Pancreas (tissue), 10 donors: Measurements from ENCODE around the gene OPRL1. TPM values are rescaled to one million over a fixed set of nuclear protein-coding genes. Genes with fewer than 3 reads are reported as not detected.

Source experiments
- ATAC-seq, 4 donors: fragments of 200-7000 bp; cut with Tn5 transposase; one replicate each; pipeline versions ENCODE4 v1.8.0 to v1.9.1; 2020; ENCODE audit warnings: mild to moderate bottlenecking in 4 of 4, moderate library complexity in 4 of 4
- DNase-seq, 6 donors: peaks; one replicate each; pipeline ENCODE4 v3.0.0-alpha.2; 2020
- FAIRE-seq: peaks from 2 replicates; lab custom pipeline; 2012; peaks lifted over from hg19 to GRCh38; lab: Jason Lieb, UNC
- H3K27ac ChIP-seq, 4 donors: fragments of 200-600 bp; sonication (generic); 1 replicate in 3 of 4; 2 replicates in 1 of 4; pipeline versions ENCODE4 v1.5.0 to v1.8.0; 2020
- H3K27me3 ChIP-seq, 4 donors: fragments of 200-600 bp; one replicate each; pipeline ENCODE4 v1.8.0; 2021
- H3K36me3 ChIP-seq, 3 donors: fragments of 200-600 bp; sonication (generic) in 1 of 3; one replicate each; pipeline versions ENCODE4 v1.5.0 to v1.8.0; 2020 to 2021
- H3K4me1 ChIP-seq, 3 donors: fragments of 200-600 bp; one replicate each; pipeline ENCODE4 v1.8.0; 2021
- H3K4me3 ChIP-seq, 4 donors: fragments of 200-600 bp; sonication (generic) in 2 of 4; one replicate each; pipeline versions ENCODE4 v1.5.0 to v1.8.0; 2020 to 2021
- H3K9me3 ChIP-seq, 4 donors: fragments of 200-600 bp; one replicate each; pipeline ENCODE4 v1.8.0; 2021
- WGBS, 2 donors: extraction: QIAGEN DNeasy Blood & Tissue Kit; methylation state at CpG; one replicate each; pipeline ENCODE4 v1.1.7; 2013; 5-methylcytosine and 5-hydroxymethylcytosine counted together
- intact Hi-C, 3 donors: fragments of 100-400 bp; cut with DNase I; formaldehyde crosslinking; loops; one replicate each; pipeline versions ENCODE4 v1.11.1 to v1.14.2; 2022
- polyA plus RNA-seq, 2 donors: library from polyadenylated mRNA; stranded (reverse); fragments of 200-250 nt; gene quantifications; one replicate each; pipeline ENCODE4 v1.2.3, GENCODE V29; 2013
- total RNA-seq, 6 donors: library from RNA; stranded (reverse); fragmentation: NEBNext Ultra II Directional in 4 of 6; extraction: Animal tissue kit (Norgen Biotek cat#: 25700) in 4 of 6; gene quantifications; one replicate each; pipeline versions ENCODE4 v1.2.1 to v1.2.4, GENCODE V29; 2021 to 2023
- TF ChIP-seq, protein P1 (sequence below), 4 donors: fragments of 200-600 bp; sonication (generic) in 3 of 4; IDR thresholded peaks; one replicate each; pipeline versions ENCODE4 v1.5.0 to v1.8.0; 2021; ENCODE audit warnings: antibody characterized with exemption in 4 of 4
- donor health status: healthy with polysubstance abuse.
- donor health status: DM: no; HTN: no; CAD: no; lungs with moderate emphysema.
- donor health status: DM: no; HTN: no; CAD: no.
- donor health status: control.
- donor health status: control.
- donor health status: Bipolar disorder and iron deficiency.
- donor health status: DM: yes; HTN: yes; CAD: no.
- donor health status: DM: no; HTN: no; CAD: no.
- donor health status: DM: no; HTN: no; CAD: no.
- donor health status: DM: yes; HTN: yes; CAD: no.

OPRL1 gene
- total and polyA plus RNA-seq, 8 donors = 0.25 to 2.2 (median 0.91) TPM

DNA sequence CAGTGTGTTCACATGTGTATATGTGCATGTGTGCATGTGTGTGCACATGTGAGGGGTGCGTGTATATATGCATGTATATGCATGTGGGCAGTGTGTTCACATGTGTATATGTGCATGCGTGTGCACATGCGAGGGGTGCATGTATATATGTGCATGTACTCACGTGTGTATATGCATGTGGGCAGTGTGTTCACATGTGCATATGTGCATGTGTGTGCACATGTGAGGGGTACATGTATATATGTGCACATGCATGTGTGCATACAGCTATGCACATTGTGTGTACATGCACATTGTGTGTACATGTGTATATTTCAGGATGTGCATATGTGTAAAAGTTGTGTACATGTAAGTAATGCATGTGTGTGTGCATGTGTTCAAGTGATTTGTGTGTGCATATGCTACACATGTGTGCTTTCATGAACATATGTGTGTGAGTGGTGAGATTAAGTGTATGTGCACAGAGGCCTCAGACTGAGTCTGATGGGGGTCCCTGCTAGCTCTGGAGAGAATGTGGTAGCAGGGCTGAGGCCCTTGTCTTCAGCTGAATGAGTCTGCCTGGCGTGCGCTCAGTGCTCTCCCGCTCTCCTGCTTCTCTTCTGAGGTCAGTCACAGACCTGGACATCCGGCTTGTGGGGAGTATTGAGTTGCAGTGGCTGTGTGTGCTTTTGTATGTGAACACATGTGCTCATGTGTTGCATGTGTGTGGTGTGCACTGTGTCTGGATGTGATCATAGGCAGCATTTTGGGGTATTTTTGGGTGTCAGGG lies 64.4 kb downstream of the OPRL1 start:
- intact Hi-C loops = no loop called here
- FAIRE-seq (no peak), DNase-seq (no peak), ATAC-seq (no peak)
- Histone ChIP-seq H3K27ac (no peak overlapping the region), H3K4me3 (no peak overlapping the region), H3K27me3 (no peaks in the 10 kb centered on the region), H3K9me3 (no peaks in the 10 kb centered on the region), H3K36me3 (no peaks in the 10 kb centered on the region), H3K4me1 (no peaks in the 10 kb centered on the region)
- 76 to 90% methylated on average over 8 of the region's 8 CpGs for WGBS, 2 donors
- TF ChIP-seq, protein P1, sequence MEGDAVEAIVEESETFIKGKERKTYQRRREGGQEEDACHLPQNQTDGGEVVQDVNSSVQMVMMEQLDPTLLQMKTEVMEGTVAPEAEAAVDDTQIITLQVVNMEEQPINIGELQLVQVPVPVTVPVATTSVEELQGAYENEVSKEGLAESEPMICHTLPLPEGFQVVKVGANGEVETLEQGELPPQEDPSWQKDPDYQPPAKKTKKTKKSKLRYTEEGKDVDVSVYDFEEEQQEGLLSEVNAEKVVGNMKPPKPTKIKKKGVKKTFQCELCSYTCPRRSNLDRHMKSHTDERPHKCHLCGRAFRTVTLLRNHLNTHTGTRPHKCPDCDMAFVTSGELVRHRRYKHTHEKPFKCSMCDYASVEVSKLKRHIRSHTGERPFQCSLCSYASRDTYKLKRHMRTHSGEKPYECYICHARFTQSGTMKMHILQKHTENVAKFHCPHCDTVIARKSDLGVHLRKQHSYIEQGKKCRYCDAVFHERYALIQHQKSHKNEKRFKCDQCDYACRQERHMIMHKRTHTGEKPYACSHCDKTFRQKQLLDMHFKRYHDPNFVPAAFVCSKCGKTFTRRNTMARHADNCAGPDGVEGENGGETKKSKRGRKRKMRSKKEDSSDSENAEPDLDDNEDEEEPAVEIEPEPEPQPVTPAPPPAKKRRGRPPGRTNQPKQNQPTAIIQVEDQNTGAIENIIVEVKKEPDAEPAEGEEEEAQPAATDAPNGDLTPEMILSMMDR (IDR thresholded peaks at IDR 0.05) = no peak

DNA sequence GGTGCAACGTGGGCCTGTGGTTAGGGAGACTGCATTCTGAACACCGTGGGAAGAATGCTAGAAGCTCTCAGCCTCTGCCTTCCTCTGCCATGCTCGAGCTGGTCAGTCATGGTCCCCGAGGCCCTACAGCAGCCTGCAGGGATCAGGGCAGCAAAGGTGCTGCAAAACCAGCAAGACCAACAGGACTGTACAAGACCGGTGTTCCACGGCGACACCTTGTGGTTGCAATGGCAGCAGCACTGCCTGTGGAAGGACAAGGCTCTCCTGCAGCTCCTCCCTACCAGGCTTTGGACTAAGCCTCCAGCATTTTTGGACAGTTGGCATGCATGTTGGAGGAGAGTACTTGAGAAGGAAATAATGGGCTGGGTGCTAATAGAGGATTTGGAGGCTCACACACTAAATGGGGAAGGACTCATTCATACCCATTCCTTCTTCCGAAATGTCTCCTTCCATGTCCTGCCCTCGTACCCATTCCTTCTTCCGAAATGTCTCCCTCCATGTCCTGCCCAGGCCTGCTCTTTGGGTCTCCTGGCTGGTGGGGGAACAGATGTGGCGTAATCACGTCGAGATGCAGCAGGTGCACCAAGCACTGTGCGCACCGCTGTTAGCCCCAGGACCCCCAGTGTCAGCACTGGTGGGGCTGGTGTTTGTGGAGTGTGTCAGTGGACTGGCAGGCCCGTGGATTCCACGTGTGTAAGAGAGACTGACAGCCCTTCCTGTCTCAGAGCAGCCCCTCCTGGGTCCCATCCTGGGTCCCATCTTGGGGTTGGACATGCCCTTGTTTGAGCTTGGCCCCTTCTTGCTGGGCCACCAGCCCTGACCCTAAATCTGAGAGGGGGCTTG lies 65.8 kb downstream of the OPRL1 start:
- TF ChIP-seq, protein P1 (IDR thresholded peaks at IDR 0.05) = no peak
- Histone ChIP-seq H3K36me3 (no peaks in the 10 kb centered on the region), H3K9me3 (no peaks in the 10 kb centered on the region), H3K4me1 (no peaks in the 10 kb centered on the region), H3K4me3 (no peak overlapping the region), H3K27me3 (no peaks in the 10 kb centered on the region), H3K27ac (no peak overlapping the region)
- WGBS, 2 donors = 81 to 91% methylated on average over 15 to 17 of the region's 17 CpGs
- ATAC-seq = no peak
- intact Hi-C loops = no loop called here
- FAIRE-seq = no peak
- DNase-seq = no peak

DNA sequence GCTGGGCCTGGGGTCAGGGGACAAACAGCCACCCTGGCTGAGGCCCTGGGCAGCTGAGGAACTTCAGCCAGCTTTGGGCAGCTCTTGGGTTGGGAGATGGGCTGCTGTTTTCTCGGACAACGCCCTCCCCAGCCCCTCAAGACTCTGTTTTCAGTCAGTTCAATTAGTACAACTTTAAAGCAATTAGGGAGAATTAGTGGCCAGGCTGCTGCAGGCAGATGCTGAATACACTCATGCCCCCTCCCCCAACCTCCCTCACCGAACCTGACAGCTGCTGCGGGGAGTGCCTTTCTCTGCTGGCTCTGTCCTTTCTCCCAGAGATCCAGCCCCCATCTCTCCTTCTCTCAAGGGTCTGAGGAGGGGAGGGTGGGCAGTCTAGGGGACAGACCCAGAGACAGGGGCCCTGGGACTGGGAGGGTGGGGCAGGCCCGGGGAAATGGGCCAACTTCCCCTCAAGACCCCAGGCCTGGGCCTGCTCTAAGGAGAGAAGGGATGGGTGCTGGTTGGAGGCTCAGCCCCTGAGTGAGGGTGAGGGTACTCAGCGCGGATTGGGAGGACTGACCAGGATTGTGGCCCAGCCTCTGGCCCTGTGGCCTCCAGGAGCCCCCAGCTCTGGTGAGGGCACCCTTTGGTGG lies 66.5 kb downstream of the OPRL1 start:
- FAIRE-seq (no peak), DNase-seq (no peak), ATAC-seq (no peak)
- 76% methylated on average over 7 of the region's 7 CpGs for WGBS, 2 donors
- no peak overlapping the region for H3K4me3 ChIP-seq
- H3K9me3 ChIP-seq = no peaks in the 10 kb centered on the region
- no peaks in the 10 kb centered on the region for H3K27me3 ChIP-seq
- intact Hi-C loops = no loop called here
- H3K4me1 ChIP-seq = no peaks in the 10 kb centered on the region
- H3K36me3 ChIP-seq = no peaks in the 10 kb centered on the region
- TF ChIP-seq, protein P1 (IDR thresholded peaks at IDR 0.05) = no peak
- H3K27ac ChIP-seq = no peak overlapping the region

DNA sequence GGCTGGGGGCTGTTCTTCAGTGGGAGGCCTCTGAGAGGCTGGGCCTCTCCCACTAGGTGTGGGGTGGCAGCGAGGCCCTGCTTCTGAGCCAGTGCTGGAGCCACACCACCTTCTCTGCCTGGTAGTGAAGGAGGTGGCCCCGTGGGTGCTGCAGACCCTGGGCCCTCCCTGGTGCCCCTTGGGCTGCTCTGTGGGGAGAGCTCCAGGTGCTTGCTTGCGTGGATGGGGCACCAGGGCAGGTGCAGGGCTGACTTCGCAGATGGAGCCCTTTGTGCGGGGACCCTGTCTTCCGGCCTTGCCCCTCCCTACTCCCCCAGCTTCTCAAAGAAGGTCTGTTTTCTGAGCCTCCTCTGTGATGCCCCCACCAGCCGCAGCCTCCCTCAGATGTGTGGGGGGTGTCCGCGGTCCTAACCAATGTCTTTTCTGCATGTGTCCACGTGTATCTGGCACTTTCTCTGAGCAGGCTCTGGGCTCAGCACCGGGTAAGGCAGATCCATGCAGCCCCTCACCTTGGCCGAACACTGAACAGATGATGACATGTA lies 67.1 kb downstream of the OPRL1 start:
- Histone ChIP-seq H3K4me3 (no peak overlapping the region), H3K27me3 (no peaks in the 10 kb centered on the region), H3K4me1 (no peaks in the 10 kb centered on the region), H3K27ac (no peak overlapping the region), H3K9me3 (no peaks in the 10 kb centered on the region), H3K36me3 (no peaks in the 10 kb centered on the region)
- intact Hi-C loops = no loop called here
- WGBS, 2 donors = 72 to 83% methylated on average over 12 of the region's 12 CpGs
- TF ChIP-seq, protein P1 (IDR thresholded peaks at IDR 0.05) = no peak
- DNase-seq (no peak), FAIRE-seq (no peak), ATAC-seq (no peak)
